Right lobe of liver (tissue), 4 donors: Measurements from ENCODE around the gene CDC23.

Experiments used
- POLR2A ChIP-seq: fragments of 450-650 bp; IDR thresholded peaks from one replicate; pipeline ENCODE4 v1.6.1; 2017; ENCODE audit warnings: antibody characterized with exemption, mild to moderate bottlenecking
- TF ChIP-seq, protein P1 (sequence below), 4 donors: fragments of 200-600 bp in 3 of 4; fragments of 450-650 bp in 1 of 4; IDR thresholded peaks; one replicate each; pipeline versions ENCODE4 v1.5.1 to v1.8.0; 2016 to 2022; ENCODE audit warnings: antibody characterized with exemption in 4 of 4, mild to moderate bottlenecking in 2 of 4
- donor health status: DM: no; HTN: no; CAD: no.
- donor health status: DM: no; HTN: no; CAD: no.
- donor health status: DM: no; HTN: yes; CAD: no.

DNA sequence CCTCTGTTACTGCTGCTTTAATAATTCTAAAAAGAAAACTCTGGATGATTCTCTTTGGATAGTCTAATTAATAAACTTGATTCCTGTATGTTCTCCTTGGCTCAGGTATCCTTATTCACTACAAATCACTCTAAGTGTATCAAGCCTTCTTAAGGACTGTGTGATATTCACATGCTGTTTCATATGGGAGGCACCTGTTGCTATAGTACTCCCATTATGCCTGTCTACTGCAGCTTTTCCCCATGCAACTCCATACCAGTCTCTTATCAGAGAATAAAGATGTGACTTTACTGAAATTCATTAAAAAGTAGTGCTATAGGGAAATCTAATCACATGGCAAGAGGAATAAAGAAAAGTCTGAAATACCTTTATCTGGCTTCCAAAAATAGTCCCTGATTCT lies 49.4 kb downstream of the CDC23 start:
- TF ChIP-seq, protein P1, sequence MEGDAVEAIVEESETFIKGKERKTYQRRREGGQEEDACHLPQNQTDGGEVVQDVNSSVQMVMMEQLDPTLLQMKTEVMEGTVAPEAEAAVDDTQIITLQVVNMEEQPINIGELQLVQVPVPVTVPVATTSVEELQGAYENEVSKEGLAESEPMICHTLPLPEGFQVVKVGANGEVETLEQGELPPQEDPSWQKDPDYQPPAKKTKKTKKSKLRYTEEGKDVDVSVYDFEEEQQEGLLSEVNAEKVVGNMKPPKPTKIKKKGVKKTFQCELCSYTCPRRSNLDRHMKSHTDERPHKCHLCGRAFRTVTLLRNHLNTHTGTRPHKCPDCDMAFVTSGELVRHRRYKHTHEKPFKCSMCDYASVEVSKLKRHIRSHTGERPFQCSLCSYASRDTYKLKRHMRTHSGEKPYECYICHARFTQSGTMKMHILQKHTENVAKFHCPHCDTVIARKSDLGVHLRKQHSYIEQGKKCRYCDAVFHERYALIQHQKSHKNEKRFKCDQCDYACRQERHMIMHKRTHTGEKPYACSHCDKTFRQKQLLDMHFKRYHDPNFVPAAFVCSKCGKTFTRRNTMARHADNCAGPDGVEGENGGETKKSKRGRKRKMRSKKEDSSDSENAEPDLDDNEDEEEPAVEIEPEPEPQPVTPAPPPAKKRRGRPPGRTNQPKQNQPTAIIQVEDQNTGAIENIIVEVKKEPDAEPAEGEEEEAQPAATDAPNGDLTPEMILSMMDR (IDR thresholded peaks at IDR 0.05): no peak
- TF ChIP-seq POLR2A: no peak
